ENCODE data around the gene OVOL2.

Gene OVOL2

DNA sequence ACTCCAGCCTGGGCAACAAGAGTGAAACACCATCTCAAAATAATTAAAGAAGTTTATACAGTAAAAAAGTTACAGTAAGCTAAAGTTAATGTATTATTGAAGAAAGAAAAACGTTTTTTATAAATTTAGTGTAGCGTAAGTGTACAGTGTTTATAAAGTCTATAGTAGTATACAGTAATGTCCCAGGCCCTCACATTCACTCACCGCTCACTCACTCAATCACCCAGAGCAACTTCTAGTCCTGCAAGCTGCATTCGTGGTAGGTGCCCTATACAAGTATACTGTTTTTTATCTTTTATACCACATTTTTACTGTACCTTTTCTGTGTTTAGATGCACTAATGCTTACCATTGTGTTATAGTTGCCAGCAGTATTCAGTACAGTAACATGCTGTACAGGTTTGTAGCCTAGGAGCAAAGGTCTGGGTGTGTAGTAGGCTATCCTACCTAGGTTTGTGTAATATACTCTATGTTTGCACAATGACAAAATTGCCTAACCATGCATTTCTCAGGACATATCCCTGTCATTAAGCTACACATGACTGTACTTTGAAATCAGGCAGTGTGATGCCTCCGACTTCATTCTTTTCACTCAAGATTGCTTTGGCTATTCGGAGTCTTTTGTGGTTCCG is 72.2 kb downstream of the OVOL2 start:
- no peak for DNase-seq (ENCODE audit: low spot score)

DNA sequence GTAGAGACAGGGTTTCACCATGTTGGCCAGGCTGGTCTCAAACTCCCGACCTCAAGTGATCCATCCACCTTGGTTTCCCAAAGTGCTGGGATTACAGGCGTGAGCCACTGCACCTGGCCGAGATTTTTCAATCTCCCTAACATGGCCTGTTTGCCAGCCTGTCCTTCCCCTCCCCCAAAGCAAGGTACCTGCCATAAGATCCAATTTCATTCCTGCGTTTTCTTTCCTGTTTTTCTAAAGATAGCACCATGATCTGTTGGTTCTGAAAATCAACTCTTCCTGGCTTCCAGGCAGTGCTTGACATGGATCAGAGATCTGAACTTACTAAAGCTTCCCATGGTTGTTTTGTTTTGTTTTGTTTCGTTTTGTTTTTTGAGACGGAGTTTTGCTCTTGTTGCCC is 81.4 kb downstream of the OVOL2 start:
- no peak for DNase-seq (ENCODE audit: low spot score)

Measured in germinal center (tissue), 1 donor.